ENCODE data around the gene HMCES. TPM values are rescaled to one million over a fixed set of nuclear protein-coding genes. Genes with fewer than 3 reads are reported as not detected.
"Not testable (repeated sequence)": the region's sequence is repeated elsewhere in the genome, so short reads cannot be mapped to it uniquely, and the experiment has no call there.

The HMCES gene
- total RNA-seq, 2 donors from 2014 or later: 45.0 to 53.7 TPM

DNA sequence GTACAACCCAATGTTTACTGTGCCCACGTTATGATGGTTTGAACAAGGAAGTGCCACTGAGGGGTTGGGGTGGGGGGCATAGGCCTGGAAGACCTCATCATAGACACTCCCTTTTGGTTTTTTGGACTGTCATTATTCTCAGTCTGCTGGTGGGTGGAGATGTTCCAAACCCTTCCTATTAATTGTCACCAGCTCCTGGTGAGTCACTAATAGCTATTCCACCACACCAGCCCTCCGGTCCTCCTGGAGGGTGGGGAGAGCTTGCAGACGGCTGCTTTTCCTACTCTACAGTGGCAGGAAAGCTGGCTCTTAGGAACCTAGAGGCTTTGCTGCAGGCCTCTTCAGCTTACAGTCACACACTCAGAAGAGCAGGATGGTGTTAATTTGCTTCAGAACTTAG lies 38.2 kb upstream of the HMCES start:
- Histone ChIP-seq H3K9me3 (no peaks in the 10 kb centered on the region), H3K4me1 (no peaks in the 10 kb centered on the region), H3K9ac (ENCODE audit: low read depth in 2 of 2, low read length in 2 of 2) (no peak overlapping the region), H3K27me3 (no peaks in the 10 kb centered on the region), H3K27ac (no peak overlapping the region), H3K4me3 (no peak overlapping the region), H3K36me3 (no peaks in the 10 kb centered on the region)
- no peak for DNase-seq
- intact Hi-C loops (cut with DNase I): no loop called here
- TF ChIP-seq, protein P1, sequence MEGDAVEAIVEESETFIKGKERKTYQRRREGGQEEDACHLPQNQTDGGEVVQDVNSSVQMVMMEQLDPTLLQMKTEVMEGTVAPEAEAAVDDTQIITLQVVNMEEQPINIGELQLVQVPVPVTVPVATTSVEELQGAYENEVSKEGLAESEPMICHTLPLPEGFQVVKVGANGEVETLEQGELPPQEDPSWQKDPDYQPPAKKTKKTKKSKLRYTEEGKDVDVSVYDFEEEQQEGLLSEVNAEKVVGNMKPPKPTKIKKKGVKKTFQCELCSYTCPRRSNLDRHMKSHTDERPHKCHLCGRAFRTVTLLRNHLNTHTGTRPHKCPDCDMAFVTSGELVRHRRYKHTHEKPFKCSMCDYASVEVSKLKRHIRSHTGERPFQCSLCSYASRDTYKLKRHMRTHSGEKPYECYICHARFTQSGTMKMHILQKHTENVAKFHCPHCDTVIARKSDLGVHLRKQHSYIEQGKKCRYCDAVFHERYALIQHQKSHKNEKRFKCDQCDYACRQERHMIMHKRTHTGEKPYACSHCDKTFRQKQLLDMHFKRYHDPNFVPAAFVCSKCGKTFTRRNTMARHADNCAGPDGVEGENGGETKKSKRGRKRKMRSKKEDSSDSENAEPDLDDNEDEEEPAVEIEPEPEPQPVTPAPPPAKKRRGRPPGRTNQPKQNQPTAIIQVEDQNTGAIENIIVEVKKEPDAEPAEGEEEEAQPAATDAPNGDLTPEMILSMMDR (IDR thresholded peaks at IDR 0.05): no peak

DNA sequence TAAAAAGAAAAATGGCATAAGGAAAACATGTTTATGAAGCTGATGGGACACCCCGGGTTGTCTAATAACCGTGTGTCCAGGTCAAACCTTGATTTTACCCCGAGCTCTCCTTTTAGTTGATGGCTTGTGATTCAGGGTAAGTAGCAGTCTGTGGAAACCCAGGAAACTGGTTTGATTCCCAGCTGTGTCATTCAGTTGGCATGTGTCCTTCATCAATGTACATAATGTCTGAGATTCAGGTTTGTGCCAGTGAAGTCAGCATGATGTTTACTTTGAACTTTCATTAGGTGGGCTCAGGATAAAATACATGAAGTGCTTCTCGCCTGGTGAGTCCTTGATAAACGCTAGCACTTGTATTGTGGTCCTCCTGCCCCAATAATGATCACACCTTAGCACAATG lies 33.5 kb upstream of the HMCES start:
- Histone ChIP-seq H3K4me3 (no peak overlapping the region), H3K36me3 (no peaks in the 10 kb centered on the region), H3K27me3 (no peaks in the 10 kb centered on the region), H3K4me1 (peaks cover 5% of the 10 kb centered on the region), H3K27ac (no peak overlapping the region), H3K9ac (ENCODE audit: low read depth in 2 of 2, low read length in 2 of 2) (no peak overlapping the region), H3K9me3 (no peaks in the 10 kb centered on the region)
- intact Hi-C loops (cut with DNase I): loop anchor here (5.0 kb wide), 1 partner anchor 278 kb away; no protein-coding TSS in a partner anchor
- TF ChIP-seq, protein P1 (IDR thresholded peaks at IDR 0.05): no peak
- DNase-seq: no peak

DNA sequence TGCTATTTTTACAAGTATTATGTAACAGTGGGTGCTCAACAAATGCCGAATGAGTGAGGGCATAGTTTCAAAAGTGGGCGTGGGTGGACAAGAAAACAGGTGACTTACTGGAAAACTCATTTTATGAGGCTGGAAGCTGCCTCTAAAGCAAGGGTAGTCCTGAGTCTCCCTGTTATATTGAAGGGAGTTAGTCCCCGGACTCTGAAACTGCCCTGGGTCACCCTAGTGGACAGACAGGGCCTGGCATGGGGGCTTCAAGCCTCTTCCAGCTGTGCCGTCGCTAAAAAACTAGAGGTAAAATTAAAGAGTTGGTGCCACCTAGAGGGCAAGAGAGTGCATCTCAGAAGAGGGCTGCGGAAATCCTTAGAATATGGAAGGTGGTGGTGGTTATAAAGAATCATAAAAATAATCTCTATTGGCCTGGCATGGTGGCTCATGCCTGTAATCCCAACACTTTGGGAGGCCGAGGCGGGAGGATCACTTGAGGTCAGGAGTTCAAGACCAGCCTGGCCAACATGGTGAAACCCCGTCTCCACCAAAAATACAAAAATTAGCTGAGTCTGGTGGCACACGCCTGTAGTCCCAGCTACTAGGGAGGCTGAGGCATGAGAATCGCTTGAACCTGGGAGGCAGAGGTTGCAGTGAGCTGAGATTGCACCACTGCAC lies 32.9 kb upstream of the HMCES start:
- peak; percentile 80 for DNase-seq
- H3K9ac ChIP-seq (ENCODE audit: low read depth in 2 of 2, low read length in 2 of 2); H3K36me3 ChIP-seq; H3K9me3 ChIP-seq; H3K27me3 ChIP-seq; H3K27ac ChIP-seq; H3K4me3 ChIP-seq: not testable (repeated sequence)
- TF ChIP-seq, protein P1 (IDR thresholded peaks at IDR 0.05): peak; percentile 92
- intact Hi-C loops (cut with DNase I): loop anchor here (5.0 kb wide), 1 partner anchor 278 kb away; no protein-coding TSS in a partner anchor
- H3K4me1 ChIP-seq: peaks cover 10% of the 10 kb centered on the region

DNA sequence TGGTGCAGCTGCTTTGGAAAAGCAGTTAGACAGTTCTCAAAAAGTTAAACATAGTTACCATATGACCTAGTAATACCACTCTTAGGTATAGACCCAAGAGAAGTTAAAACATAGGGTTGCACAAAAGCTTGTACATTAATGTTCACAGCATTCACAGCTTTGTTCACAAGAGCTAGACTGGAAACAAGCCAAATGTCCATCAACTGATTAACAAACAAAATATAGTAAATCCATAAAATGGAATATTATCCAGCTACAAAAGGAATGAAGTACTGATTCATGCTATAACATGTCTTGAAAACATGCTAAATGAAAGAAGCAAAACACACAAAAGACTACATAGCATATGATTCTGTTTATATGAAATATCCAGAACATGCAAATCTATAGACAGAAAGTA lies 32.0 kb upstream of the HMCES start:
- DNase-seq: no peak
- no peak overlapping the region for H3K9ac ChIP-seq (ENCODE audit: low read depth in 2 of 2, low read length in 2 of 2)
- intact Hi-C loops (cut with DNase I): loop anchor here (5.0 kb wide), 1 partner anchor 279 kb away; no protein-coding TSS in a partner anchor
- no peaks in the 10 kb centered on the region for H3K27me3 ChIP-seq
- H3K4me3 ChIP-seq: no peak overlapping the region
- H3K4me1 ChIP-seq: peaks cover 10% of the 10 kb centered on the region
- no peaks in the 10 kb centered on the region for H3K9me3 ChIP-seq
- H3K36me3 ChIP-seq: no peaks in the 10 kb centered on the region
- no peak overlapping the region for H3K27ac ChIP-seq
- TF ChIP-seq, protein P1 (IDR thresholded peaks at IDR 0.05): no peak

DNA sequence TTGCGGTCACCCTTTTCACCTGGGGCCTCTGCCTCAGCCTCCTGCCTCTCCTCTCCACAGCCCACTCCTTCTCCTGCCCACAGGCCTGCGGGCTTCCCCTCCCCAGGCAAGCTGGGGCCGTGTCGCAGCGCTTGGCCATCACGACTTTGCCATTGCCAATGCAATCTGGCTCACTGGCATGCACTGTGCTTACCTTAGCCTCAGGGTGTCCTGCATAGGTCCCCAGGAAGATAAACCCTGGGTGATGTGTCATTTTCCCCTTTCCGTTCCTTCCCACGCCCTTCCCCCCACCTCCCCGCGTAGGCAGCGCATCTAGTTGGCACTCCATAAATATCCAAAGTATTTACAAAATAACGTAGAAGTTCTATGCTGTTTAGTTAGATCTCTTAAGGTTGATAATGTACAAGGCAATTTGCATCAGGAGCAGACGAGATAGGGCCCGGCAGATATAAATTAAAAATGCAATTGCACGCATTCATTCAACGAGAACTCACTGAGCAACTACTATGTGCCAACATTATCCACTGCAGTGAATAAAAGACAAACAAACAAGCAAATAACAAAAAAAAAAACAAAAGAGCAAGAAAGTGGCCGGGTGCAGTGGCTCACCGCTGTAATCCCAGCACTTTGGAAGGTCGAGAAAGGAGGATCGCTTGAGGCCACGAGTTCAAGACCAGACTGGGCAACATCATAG lies 30.2 kb upstream of the HMCES start:
- peaks cover 14% of the 10 kb centered on the region for H3K36me3 ChIP-seq
- peak overlapping the region; percentile 98 to 100 for H3K9ac ChIP-seq (ENCODE audit: low read depth in 2 of 2, low read length in 2 of 2)
- no peaks in the 10 kb centered on the region for H3K9me3 ChIP-seq
- TF ChIP-seq, protein P1 (IDR thresholded peaks at IDR 0.05): no peak
- peak overlapping the region; percentile 83 for H3K4me3 ChIP-seq
- peak overlapping the region; percentile 90 for H3K27ac ChIP-seq
- intact Hi-C loops (cut with DNase I): loop anchor here (5.0 kb wide), 1 partner anchor 281 kb away; no protein-coding TSS in a partner anchor
- H3K4me1 ChIP-seq: peaks cover 10% of the 10 kb centered on the region
- H3K27me3 ChIP-seq: no peaks in the 10 kb centered on the region
- DNase-seq: no peak

Data from colonic mucosa (tissue), 4 donors.